Lower lobe of right lung (tissue), 2 donors: Measurements from ENCODE around the gene SLC2A3. TPM values are rescaled to one million over a fixed set of nuclear protein-coding genes. Genes with fewer than 3 reads are reported as not detected.
"Not testable (repeated sequence)": the region's sequence is repeated elsewhere in the genome, so short reads cannot be mapped to it uniquely, and the experiment has no call there.

Experiments used
- ATAC-seq, 2 donors: fragments of 200-7000 bp; cut with Tn5 transposase; one replicate each; pipeline ENCODE4 v1.9.1; 2020 to 2022; ENCODE audit warnings: mild to moderate bottlenecking in 2 of 2, moderate library complexity in 2 of 2
- DNase-seq: peaks from one replicate; pipeline ENCODE4 v3.0.0-alpha.2; 2020
- H3K27ac ChIP-seq: fragments of 200-600 bp; one replicate; pipeline ENCODE4 v1.8.0; 2022
- H3K27me3 ChIP-seq: fragments of 200-600 bp; one replicate; pipeline ENCODE4 v1.8.0; 2022; ENCODE audit warnings: low read depth
- H3K36me3 ChIP-seq: fragments of 200-600 bp; one replicate; pipeline ENCODE4 v1.8.0; 2022; ENCODE audit warnings: mild to moderate bottlenecking
- H3K4me1 ChIP-seq: fragments of 200-600 bp; one replicate; pipeline ENCODE4 v1.8.0; 2022
- H3K4me3 ChIP-seq: fragments of 200-600 bp; one replicate; pipeline ENCODE4 v1.8.0; 2022; ENCODE audit warnings: mild to moderate bottlenecking
- H3K9me3 ChIP-seq: fragments of 200-600 bp; one replicate; pipeline ENCODE4 v1.8.0; 2022
- intact Hi-C: fragments of 100-400 bp; cut with DNase I; formaldehyde crosslinking; loops from one replicate; pipeline ENCODE4 v1.11.0; 2022
- total RNA-seq: library from RNA; stranded (reverse); fragmentation: NEBNext Ultra II Directional; extraction: Animal tissue kit (Norgen Biotek cat#: 25700); gene quantifications from one replicate; pipeline ENCODE4 v1.2.1, GENCODE V29; 2021
- TF ChIP-seq, protein P1 (sequence below): fragments of 200-600 bp; IDR thresholded peaks from one replicate; pipeline ENCODE4 v1.8.0; 2022; ENCODE audit warnings: antibody characterized with exemption, mild to moderate bottlenecking
- donor health status: DM: no; HTN: yes; CAD: no; lungs with severe emphysema.

SLC2A3 gene
- total RNA-seq, 1 donor from 2014 or later: 133 TPM

DNA sequence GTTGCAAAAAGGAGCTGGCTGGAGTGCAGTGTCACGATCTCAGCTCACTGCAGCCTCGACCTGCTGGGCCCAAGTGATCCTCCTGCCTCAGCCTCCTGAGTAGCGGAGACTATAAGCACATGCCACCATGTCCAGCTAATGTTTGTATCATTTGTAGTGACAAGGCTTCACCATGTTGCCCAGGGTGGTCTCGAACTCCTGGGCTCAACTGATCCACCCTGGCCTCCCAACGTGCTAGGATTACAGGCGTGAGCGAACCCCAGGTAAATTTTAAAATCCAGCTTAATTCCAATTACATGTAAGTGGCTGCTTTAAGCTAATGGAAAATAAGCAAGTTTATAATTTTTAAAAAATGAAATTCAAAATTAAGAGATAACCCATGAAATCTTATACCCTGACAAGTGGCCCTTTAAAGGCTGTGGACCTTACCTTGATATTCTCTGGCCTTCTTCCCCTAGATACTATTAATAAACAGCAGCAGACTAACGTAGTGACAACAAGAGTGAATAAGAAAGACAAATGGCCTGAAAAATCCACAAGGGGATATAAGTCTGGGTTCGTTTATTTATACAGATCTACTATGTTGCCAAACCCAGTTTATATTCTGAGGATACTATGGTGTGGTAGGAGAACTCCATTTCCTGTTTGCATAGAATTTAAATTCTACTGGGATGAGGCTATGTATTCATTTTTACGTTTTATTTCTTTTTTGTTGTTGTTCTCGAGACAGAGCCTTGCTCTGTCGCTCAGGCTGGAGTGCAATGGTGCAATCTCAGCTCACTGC lies 25.6 kb upstream of the SLC2A3 start:
- no peaks in the 10 kb centered on the region for H3K27me3 ChIP-seq
- H3K4me3 ChIP-seq: peak overlapping the region; percentile 53
- ATAC-seq (no peak), DNase-seq (no peak)
- no peaks in the 10 kb centered on the region for H3K9me3 ChIP-seq
- peak overlapping the region; percentile 63 for H3K27ac ChIP-seq
- H3K36me3 ChIP-seq: no peaks in the 10 kb centered on the region
- peaks cover 24% of the 10 kb centered on the region for H3K4me1 ChIP-seq
- intact Hi-C loops: no loop called here
- TF ChIP-seq, protein P1, sequence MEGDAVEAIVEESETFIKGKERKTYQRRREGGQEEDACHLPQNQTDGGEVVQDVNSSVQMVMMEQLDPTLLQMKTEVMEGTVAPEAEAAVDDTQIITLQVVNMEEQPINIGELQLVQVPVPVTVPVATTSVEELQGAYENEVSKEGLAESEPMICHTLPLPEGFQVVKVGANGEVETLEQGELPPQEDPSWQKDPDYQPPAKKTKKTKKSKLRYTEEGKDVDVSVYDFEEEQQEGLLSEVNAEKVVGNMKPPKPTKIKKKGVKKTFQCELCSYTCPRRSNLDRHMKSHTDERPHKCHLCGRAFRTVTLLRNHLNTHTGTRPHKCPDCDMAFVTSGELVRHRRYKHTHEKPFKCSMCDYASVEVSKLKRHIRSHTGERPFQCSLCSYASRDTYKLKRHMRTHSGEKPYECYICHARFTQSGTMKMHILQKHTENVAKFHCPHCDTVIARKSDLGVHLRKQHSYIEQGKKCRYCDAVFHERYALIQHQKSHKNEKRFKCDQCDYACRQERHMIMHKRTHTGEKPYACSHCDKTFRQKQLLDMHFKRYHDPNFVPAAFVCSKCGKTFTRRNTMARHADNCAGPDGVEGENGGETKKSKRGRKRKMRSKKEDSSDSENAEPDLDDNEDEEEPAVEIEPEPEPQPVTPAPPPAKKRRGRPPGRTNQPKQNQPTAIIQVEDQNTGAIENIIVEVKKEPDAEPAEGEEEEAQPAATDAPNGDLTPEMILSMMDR: no peak

- no peak for DNase-seq
- H3K27me3 ChIP-seq: no peaks in the 10 kb centered on the region
- H3K36me3 ChIP-seq: no peaks in the 10 kb centered on the region
- H3K4me1 ChIP-seq: peaks cover 24% of the 10 kb centered on the region
- no peaks in the 10 kb centered on the region for H3K9me3 ChIP-seq
- intact Hi-C loops: no loop called here
- H3K4me3 ChIP-seq: peak overlapping the region; percentile 53
- H3K27ac ChIP-seq: peak overlapping the region; percentile 63
- peak; percentile 73 to 75 for ATAC-seq
- TF ChIP-seq, protein P1: no peak
Observed at GRCh38 chr12:7959701-7960121, 23.7 kb upstream of the SLC2A3 start.

DNA sequence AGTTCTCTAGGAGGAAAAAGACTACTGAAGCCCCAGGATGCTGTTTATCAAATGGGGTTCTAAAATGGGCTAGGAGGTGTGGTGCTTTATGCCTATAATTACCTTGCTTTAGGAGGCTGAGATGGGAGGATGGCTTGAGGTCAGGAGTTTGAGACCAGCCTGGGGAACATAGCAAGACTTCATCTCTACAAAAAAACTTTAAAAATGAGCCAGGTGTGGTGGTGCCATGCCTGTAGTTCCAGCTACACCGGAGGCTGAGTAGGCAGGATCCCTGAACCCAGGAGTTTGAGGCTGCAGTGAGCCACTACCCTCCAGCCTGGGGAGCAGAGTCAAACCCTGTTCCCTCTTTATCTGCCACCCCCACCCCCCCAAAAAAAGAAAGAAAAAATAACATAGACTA lies 23.3 kb upstream of the SLC2A3 start:
- Histone ChIP-seq H3K27ac (peak overlapping the region; percentile 63), H3K27me3 (no peaks in the 10 kb centered on the region), H3K4me3 (no peak overlapping the region), H3K4me1 (peaks cover 24% of the 10 kb centered on the region), H3K9me3 (no peaks in the 10 kb centered on the region), H3K36me3 (no peaks in the 10 kb centered on the region)
- TF ChIP-seq, protein P1: no peak
- DNase-seq (no peak), ATAC-seq (peak in 1 of 2 donors; percentile 2)
- intact Hi-C loops: no loop called here

DNA sequence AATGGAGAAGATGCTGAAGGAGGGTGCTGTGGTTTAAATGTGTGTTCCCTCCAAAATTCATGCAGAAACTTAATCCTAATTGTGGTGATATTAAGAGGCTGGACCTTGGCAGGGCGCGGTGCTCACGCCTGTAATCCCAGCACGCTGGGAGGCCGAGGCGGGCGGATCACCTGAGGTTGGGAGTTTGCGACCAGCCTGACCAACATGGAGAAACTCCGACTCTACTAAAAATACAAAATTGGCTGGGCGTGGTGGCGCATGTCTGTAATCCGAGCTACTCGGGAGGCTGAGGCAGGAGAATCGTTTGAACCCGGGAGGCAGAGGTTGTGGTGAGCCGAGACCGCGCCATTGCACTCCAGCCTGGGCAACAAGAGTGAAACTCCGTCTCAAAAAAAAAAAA lies 18.9 kb upstream of the SLC2A3 start:
- H3K4me1 ChIP-seq, H3K27ac ChIP-seq, ATAC-seq, DNase-seq, H3K9me3 ChIP-seq, H3K27me3 ChIP-seq, H3K4me3 ChIP-seq, intact Hi-C loops, H3K36me3 ChIP-seq: not testable (repeated sequence)

GRCh38 chr12:7954418-7954817 lies 18.4 kb upstream of the SLC2A3 start:
- H3K4me3 ChIP-seq, DNase-seq, intact Hi-C loops, ATAC-seq, H3K4me1 ChIP-seq, H3K27me3 ChIP-seq, H3K27ac ChIP-seq, H3K9me3 ChIP-seq, H3K36me3 ChIP-seq: not testable (repeated sequence)

- H3K4me3 ChIP-seq, H3K27ac ChIP-seq, H3K4me1 ChIP-seq, H3K27me3 ChIP-seq, intact Hi-C loops, H3K36me3 ChIP-seq, ATAC-seq, DNase-seq, H3K9me3 ChIP-seq: not testable (repeated sequence)
Observed at GRCh38 chr12:7953912-7954311, 17.9 kb upstream of the SLC2A3 start.

GRCh38 chr12:7951671-7952070 lies 15.7 kb upstream of the SLC2A3 start:
- no peaks in the 10 kb centered on the region for H3K9me3 ChIP-seq
- peaks cover 7% of the 10 kb centered on the region for H3K4me1 ChIP-seq
- intact Hi-C loops: no loop called here
- DNase-seq (no peak), ATAC-seq (no peak)
- no peak overlapping the region for H3K27ac ChIP-seq
- H3K36me3 ChIP-seq: no peaks in the 10 kb centered on the region
- no peak overlapping the region for H3K4me3 ChIP-seq
- TF ChIP-seq, protein P1: no peak
- no peaks in the 10 kb centered on the region for H3K27me3 ChIP-seq

- H3K4me3 ChIP-seq, H3K27ac ChIP-seq, ATAC-seq, H3K4me1 ChIP-seq, H3K36me3 ChIP-seq, H3K27me3 ChIP-seq, intact Hi-C loops, H3K9me3 ChIP-seq, DNase-seq: not testable (repeated sequence)
Observed at GRCh38 chr12:7950230-7950943, 14.4 kb upstream of the SLC2A3 start.
